Stimulated activated CD8-positive, alpha-beta memory T cell treated with anti-CD3 and anti-CD28 coated beads, Interleukin-12 subunit alpha, Interleukin-12 subunit beta, amount 100 ng/mL, for 1 hour (primary cell): ENCODE results near the gene SMARCAD1.
"Not testable (repeated sequence)": the region's sequence is repeated elsewhere in the genome, so short reads cannot be mapped to it uniquely, and the experiment has no call there.

Experiments
- DNase-seq: peaks from one replicate; pipeline ENCODE4 v3.0.0-alpha.2; 2020; ENCODE audit warnings: low read depth

Gene SMARCAD1

DNA sequence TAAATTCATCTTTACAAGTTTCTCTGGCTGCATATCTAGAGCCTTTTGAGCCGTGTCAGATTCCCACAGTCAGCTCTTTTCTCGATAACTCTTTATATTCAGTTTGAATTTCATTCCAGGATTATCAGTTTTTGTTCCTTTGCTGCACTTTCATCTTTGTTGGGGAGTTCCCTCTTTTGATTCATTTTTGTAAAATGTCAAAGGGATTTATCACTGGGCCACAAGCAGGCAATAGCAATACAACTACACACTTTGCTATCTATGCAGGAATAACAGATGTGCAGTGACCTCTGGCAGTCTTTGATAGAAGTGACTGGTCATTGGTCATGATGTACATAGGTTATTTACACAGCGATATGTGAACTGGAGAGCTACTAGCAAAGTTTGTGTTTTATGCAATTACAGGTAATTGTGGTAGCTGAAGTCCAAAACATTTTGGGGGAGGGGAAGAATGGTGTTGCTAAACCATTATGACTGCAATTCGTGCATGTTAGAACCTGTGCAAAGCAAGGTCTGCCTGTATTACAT, 91.1 kb downstream of the SMARCAD1 start:
- DNase-seq: no peak

DNA sequence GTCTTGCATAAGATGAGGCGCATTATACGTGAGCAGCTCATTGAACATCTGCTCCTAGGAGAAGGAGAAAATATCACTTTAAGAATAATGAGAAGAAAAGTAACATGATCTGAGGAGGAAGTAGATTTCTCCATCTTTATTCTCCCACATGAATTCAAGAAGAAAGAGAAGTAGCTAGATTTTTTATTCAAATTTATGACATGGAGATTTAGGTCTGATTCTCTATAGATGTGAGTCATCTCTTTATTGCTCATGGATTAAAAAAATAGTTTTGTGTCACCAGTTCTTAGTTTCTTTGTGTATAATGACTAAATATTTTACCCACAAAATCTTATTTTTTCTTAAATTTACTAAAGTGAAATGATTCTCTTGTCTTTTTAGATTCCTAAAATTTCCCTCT, 94.5 kb downstream of the SMARCAD1 start:
- DNase-seq: no peak

DNA sequence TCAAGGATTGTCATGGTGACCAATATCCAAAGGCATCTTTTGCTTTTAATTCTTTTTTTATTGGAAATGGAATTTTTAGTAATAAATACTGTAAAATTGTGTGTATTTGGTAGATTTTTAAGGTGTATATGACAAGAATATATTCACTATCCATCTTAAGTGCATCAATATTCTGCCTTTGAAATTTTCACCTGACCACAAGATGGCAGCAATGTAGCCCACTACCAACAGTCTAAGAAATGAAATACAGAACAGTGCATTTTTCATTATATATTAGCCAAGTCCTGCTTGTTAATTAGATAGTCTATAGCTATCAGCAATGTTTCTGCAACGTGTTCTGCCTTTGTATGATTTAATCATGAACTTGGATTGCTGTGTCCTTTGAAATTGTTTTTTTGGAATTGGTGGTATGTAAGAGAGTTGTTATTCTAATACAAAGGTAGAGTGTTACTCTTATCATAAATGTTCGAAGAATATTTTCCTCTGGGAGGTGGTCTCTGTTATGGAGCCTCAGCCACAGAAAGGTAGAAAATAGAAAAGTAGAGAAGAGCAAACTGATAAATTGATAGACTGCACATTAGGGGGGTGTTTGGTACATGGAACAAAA, 96.8 kb downstream of the SMARCAD1 start:
- no peak for DNase-seq

DNA sequence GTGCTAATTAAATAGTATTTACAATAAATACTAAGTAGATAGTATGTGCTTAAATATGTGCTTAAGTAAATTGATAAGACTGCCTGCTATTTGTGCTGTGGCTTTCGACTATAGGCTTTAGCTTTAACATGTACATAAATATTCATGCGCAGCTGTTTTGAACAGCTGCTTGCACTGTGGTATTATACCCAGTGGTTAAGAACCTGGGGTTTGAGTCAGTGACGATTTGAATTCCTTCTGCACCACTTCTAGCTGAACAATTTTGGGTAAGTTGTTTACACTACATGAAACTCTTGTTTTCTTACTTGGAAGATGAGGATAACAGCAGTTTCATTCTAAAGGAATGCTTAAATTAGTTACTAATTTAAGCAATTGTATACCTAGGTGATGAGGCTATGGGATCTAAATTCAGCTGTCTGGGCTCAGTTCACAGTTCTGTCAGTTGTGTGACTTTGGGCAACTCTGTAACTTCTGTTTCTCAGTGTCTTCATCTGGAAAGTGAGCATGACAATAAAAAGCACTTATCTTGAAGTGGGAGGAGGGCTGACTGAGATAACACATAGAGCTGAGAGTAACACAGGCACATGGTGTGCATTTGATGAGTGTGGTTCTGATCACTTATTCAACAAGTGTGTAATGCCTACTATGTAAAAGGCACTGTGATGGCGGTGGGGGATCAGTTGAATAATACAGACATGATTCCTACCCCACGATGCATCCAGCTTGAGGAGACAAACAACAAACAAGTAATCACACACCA, 98.0 kb downstream of the SMARCAD1 start:
- no peak for DNase-seq

DNA sequence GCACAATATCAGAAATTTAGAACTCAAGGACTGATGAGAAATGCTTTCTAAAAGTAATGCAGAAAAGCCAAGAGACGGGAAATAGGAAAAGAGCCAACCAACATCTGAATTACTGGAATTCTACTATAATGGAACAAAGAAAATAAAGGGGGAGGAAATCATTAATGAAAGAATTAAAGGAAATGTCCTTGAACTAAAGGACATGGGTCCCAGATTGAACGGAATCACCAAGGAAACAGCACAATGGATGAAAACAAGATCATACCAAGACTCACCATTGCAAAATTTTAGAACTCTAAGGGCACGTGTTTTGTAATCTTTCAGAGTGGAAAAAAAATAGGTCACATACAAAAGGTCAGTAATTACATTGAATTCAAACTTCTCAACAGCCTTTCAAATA, 99.0 kb downstream of the SMARCAD1 start:
- DNase-seq: no peak

DNA sequence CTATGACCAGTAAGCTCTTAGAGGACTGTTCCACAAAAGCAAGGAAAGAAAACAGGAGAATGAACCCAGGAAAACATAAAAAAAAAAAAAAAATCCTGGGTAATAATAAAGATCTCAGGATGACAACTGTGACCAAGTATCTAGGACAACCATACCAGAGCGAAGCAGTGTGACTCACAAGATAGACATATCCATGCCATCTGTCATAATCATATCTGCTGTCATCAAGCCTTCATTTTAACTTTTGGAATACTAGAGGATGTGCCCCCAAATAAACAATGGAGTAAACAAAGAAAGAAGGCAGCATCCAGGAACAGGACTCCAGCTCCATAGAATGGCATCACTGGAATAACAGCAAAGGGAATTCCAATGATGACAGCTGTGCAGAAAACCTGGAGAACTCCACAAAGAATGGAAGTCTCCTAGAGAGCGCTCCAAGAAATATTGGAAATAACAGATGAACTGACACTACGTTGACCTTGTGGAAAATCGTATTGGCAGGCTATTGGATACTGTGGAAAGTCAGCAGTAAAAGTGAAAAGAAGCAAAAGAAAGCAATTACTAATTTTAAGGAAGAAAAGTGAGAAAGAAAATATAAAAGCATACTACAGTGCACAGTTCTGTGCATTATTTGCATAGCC, 99.7 kb downstream of the SMARCAD1 start:
- DNase-seq: no peak

DNA sequence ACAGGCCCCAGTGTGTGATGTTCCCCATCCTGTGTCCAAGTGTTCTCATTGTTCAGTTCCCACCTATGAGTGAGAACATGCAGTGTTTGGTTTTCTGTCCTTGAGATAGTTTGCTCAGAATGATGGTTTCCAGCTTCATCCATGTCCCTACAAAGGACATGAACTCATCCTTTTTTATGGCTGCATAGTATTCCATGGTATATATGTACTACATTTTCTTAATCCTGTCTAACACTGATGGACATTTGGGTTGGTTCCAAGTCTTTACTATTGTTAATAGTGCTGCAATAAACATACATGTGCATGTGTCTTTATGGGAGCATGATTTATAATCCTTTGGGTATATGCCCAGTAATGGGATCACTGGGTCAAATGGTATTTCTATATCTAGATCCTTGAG, 112.3 kb downstream of the SMARCAD1 start:
- DNase-seq: not testable (repeated sequence)

DNA sequence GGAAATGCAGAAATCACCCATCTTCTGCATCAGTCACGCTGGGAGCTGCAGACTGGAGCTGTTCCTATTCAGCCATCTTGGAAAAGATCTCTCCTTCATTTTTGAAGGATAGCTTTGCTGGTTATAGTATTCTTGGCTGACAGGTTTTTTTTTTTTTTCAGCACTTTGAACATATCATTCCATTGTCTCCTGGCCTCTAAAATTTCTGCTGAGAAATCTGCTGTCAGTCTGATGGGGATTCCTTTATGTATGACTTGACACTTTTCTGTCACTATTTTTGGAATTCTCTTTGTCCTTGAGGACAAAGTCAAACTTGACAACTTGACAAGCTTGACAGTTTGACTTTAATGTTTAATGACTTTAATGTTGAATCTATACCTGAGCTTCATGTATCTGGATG, 118.2 kb downstream of the SMARCAD1 start:
- no peak for DNase-seq

DNA sequence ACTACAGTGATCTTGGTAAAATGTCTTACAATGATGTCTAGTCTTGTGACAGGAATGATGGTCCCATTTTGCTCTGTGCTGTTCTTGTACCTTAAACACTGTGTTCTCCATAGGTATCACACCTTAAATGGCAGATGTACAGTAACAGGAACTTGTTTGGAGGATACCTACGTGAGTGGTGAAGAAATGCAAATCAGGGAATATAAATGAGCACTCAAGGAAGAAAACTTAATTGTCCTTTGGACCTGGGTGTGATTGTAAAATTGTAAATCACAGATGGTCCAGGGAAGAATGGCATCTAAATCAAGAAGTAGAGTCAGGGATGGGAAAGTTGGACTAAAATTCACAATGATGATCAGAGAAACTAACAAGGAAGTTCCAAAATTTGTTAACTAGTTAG, 122.3 kb downstream of the SMARCAD1 start:
- DNase-seq: no peak

DNA sequence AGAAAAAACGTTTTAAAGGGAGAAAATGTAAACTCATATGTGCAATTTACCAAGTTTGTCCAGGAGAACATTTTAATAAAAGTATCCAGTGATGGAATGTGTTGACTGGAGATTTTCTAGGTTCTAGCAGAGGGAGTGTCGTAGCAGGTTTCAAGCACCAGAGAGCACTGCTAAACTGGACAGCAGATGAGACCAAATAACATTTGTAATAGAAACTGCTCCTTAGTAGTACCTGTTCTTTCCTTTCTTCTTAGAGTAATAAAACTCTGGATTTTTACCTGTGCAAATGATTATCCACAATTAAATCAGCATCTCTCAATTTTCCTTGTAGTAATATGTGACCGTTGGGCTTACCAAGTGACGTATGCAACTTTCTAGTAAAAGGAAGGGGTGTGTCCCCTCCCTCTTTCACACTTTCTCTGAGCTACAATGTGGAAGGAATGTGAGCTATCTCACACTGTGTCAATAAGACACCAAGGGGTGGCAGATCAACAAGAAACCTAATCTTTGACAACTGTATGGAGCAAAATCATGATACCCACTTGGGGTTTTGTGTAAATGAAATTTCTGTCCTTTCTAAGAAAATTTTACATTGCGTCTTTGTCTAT, 125.4 kb downstream of the SMARCAD1 start:
- DNase-seq: no peak

DNA sequence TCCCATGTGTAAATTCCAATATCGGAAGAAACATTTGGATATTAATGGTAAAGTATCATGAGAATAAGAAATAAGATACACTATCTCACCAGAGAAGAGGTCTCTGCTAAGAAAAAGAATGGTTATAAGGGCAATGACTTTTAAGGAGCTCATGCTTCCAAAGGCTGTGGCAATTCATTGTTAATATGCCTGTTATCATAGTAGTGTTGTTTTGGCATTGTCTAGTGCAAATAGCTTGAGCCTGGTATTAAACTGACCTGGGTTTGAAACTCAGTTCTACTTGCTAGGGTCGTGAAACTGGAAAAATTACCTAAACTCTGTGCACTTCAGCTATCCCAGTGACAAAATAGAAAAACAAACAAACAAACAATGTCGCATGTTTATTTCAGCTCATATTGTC, 126.2 kb downstream of the SMARCAD1 start:
- no peak for DNase-seq

DNA sequence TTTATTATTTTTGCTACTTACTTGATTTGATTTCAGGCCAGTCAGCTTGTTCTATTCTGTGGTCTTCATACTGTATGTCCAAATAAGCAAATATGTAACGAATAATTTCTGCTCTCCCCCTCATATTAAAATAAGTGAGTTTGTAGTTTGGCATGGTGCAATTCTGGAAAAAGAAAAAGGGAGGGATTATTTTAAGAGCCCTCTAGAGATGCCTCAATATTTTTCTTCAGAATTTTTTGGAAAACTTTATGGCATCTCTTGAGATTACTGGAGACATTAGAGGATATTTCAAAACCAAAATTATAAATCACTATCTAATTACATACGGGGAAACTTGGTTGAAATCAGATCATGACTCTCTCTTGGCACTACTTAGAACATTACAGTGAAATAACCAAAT, 126.8 kb downstream of the SMARCAD1 start:
- no peak for DNase-seq

DNA sequence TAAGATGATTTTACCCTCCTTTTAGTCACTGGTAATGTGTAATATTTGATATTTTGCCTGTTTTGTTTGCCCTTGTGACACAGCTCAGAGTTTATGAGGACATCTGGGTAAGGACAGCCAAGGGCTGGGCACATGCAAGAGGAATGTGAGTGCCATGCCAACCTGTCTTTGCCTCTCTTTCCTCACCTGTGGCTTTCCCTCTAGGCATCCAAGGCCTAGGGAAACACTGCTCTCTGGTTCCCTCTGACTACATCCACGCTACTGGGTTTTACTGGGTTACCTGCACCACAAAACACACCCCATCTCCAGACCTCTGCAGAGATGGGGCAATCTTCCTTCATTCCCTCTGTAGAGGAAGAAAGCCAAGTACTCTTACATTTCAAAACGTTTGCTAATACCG, 127.3 kb downstream of the SMARCAD1 start:
- DNase-seq: no peak

DNA sequence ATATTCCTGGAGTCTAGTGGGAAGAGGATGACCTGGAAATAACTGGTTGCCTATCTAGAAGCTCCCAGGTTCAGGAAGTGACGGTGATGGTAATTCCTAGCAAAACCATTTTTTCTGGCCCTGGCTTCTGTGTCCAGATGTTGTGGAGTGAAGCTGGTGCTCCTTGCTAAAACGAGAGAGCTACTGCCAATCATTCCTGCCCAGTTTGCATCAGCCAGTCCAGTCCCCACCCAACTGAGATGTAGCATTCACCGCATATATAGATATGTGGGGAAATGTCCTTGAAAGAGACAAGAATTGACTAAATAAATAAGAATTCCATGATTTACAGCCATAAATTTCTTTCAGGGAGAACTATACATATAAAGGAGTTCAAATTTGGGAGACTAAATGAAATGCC, 128.6 kb downstream of the SMARCAD1 start:
- DNase-seq: no peak

DNA sequence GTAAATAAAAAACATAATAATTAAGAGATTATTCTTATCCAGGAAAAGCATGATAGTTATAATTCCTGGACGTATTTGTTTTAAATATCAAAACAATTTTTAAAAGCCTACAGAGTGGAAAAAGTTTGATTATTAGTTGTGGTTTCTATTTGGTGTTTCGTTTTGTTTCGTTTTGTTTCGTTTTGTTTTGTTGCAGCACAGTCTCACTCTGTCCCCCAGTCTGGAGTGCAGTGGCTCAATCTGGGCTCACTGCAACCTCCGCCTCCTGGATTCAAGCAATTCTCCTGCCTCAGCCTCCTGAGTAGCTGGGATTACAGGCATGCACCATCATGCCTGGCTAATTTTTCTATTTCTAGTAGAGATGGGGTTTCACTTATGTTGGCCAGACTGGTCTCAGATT, 129.1 kb downstream of the SMARCAD1 start:
- not testable (repeated sequence) for DNase-seq

DNA sequence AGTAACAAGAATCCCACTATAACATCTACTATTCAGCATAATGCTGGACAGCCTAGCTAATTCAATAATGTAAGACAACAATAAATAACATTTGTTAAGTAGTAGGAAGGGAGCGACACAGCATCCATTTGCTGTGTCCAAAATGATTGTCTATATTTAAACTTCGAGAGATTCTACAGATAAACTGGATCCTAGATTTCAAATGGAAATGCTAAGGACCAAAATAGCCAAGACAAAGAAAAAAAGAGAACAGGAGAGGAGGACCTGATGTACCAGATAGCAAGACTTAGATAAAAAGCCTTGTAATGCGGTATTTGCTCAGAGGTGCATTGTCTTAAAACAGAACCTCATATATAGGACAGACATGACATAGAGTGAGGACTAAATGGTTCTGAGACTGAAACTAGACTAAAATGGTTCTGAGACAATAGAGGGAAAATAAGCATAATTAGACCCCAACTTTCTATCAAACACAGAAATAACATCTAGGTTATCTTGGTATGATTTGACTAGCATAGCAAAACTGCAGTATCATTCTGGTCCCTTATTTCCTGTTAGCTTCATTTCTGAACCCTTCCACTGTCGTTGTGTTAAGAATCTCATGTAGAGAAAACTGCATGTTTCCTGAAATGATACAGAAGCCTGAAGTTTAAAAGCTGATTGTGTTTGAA, 131.2 kb downstream of the SMARCAD1 start:
- no peak for DNase-seq

DNA sequence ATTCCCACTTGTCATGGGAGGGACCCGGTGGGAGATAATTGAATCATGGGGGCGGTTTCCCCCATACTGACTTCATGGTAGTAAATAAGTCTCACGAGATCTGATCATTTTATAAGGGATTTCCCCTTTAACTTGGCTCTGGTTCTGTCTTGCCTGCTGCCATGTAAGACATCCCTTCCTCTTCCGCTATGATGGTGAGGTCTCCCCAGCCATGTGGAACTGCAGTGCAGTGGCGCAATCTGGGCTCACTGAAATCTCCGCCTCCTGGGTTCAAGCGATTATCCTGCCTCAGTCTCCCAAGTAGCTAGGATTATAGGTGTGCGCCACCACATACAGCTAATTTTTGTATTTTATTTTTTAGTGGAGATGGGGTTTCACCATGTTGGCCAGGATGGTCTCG, 132.1 kb downstream of the SMARCAD1 start:
- DNase-seq: no peak
